HG03432 (cell line): ENCODE data around the gene SLC16A13.
"Not testable (repeated sequence)": the region's sequence is repeated elsewhere in the genome, so short reads cannot be mapped to it uniquely, and the experiment has no call there.

Source experiments
- ATAC-seq: cut with Tn5 transposase; IDR thresholded peaks from one replicate; pipeline ENCODE4 v1.9.1; 2021; ENCODE audit warnings: mild to moderate bottlenecking, moderate library complexity; ENCODE audit not compliant: unreplicated experiment

SLC16A13 gene

DNA sequence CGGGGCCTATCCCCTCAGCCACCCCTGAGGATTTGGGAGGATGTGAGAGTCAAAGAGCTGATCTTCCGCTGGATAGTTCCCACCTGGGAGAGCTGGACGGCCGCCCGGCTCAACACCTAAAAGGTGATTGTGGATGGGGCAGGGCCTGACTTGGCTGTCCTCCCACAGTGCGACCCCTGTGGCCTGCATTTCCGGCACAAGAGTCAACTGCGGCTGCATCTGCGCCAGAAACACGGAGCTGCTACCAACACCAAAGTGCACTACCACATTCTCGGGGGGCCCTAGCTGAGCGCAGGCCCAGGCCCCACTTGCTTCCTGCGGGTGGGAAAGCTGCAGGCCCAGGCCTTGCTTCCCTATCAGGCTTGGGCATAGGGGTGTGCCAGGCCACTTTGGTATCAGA is 8.5 kb upstream of the SLC16A13 start:
- no peak for ATAC-seq

GRCh38 chr17:7029096-7029495 is 6.7 kb upstream of the SLC16A13 start:
- ATAC-seq: no peak

- ATAC-seq: no peak
These were observed 6.2 kb upstream of the SLC16A13 start for GRCh38 chr17:7029659-7030058.

DNA sequence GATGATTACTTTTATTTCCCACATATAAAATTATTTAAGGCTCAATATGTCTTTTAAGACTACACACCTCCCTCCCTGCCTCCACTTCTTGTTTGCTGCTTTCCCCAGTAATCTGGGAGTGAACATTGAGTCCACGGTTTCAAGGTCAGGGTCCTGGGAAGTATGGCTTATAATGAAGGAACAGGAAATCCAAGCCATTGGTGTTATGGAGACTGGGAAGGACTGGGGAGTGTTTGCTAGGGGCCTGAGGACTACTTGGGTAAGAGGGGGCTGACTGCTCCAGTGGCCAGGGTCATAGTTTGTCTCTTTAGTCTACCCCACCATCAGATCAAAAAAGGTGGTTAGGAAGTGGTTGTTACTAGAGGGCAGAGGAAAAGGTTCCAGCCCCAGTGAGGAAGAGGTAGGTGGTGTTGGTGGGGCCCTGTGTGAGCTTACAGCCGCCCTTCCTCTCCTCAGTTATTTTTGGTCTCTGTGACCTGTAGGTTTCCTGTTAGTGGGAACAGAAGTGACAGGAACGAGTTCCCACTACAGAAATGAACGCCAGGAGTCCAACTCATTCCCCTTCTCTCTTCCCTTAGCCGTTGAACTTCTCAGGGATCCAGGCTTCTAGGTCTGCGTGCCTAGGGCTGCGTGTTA is 742 bp upstream of the SLC16A13 start:
- ATAC-seq: peak; percentile 18

- no peak for ATAC-seq
These were observed 2.4 kb downstream of the SLC16A13 start for GRCh38 chr17:7038025-7038862.

DNA sequence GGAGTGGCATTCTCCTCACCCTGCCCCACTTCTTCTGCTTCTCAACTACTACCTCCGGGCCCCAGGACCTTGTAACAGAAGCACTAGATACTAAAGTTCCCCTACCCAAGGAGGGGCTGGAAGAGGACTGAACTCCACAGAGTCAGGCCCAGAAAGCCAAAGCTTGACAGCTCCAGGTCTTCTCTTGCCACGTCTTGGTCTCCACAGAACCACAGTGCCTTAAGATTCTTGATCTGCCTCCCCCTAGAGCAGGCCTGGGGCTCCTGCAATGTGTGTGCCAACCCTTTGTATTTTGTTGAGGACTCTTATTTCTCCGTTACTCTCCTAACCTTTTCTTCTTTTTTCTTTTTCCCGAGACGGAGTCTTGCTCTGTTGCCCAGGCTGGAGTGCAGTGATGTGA is 4.0 kb downstream of the SLC16A13 start:
- ATAC-seq: no peak

- ATAC-seq: no peak
These were observed 6.0 kb downstream of the SLC16A13 start for GRCh38 chr17:7041607-7042500.

DNA sequence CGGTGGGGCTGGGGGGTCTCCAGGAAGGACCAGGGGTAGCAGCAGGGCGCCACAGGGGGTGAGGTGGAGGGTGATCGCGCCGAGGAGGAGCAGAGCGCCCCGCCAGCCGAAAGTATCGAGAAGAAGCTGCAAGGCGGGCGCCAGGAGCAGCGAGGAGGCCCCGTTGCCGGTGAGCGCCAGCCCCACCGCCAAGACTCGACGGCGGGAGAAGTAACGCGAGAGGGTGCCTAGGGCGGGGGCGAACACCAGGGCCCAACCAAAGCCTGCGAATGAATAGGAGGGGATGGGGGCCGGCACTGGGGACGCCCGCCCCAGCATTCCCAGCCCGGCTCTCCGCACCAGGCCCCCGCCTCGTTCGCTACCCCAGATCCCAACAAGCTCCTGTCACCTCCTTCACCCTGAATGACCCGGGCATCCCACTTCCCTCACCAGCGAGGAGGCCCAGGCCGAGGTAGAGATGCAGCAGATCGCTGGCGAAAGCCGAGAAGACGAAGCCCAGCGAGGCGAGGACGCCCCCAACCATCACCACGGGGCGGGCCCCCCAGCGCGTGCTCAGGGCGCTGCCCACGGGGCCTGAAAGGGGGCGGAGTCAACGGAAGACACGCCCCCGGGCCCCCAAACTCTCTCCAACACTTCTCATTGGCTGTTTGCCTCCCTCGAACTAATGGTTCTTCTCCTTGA is 6.8 kb downstream of the SLC16A13 start:
- no peak for ATAC-seq

- no peak for ATAC-seq
These were observed 7.3 kb downstream of the SLC16A13 start for GRCh38 chr17:7043182-7043496.

DNA sequence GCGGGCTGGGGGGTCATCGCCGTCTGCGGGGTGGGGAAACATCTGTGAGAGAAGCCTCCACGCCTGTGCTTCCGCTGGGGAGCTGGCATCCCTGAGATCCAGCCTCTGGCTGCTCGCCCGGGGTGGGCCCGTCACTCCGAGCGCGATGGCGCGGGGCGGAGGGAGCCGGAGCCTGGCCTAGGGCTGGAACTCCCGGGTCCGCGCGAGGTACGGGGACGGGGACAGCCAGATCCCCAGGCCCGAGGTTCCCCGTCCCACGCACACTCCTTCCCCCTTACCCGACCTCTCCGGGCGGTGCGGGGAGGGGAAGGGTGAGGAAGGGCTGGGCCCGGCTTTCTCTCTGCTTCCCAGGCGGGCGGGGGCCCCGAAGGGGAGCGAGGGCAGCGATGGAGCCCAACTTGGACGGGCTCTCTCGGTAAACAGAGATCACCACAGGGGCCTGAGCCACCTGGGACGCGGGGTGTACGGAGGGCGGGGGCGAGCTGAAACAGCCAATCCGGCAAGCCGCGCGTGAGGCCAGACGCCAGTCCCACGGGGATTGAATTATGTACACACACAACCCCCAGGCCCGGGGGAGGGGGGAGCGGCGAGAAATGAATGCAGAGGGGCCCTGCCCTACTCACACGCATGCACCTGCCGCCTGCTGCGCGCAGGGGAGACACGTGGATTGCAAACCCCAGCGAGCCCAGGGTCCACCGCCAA is 7.8 kb downstream of the SLC16A13 start, which contains the start of gene SLC16A11:
TSS of gene SLC16A11 (minus strand) at position 596 of the 702 bp plus-strand sequence. CDS start at position 17, 579 bp downstream.
- ATAC-seq: no peak

- no peak for ATAC-seq
These were observed 9.8 kb downstream of the SLC16A13 start for GRCh38 chr17:7045492-7046126.

GRCh38 chr17:7046127-7046724 is 10.4 kb downstream of the SLC16A13 start:
- no peak for ATAC-seq

DNA sequence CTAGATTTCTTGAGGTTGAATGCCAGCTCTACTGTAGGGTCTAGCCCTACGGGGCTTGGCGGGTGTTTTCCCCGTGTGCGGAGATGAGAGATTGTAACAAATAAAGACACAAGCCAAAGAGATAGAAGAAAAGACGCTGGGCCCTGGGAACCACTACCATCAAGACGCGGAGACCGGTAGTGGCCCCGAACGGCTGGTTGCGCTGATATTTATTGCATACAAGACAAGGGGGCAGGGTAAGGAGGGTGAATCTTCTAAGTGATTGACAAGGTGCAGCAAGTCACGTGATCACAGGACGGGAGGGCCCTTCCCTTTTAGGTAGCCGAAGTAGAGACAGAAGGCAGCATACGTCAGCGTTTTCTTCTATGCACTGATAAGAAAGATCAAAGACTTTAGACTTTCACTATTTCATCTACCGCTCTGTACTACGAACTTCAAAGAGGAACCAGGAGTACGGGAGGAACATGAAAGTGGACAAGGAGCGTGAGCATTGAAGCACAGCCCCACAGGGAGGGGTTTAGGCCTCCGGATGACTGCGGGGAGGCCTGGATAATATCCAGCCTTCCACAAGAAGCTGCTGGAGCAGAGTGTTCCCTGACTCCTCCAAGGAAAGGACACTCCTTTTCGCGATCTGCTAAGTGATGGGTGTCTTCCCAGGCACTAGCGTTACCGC is 11.0 kb downstream of the SLC16A13 start:
- not testable (repeated sequence) for ATAC-seq

- no peak for ATAC-seq
These were observed 11.8 kb downstream of the SLC16A13 start for GRCh38 chr17:7047566-7047965.

DNA sequence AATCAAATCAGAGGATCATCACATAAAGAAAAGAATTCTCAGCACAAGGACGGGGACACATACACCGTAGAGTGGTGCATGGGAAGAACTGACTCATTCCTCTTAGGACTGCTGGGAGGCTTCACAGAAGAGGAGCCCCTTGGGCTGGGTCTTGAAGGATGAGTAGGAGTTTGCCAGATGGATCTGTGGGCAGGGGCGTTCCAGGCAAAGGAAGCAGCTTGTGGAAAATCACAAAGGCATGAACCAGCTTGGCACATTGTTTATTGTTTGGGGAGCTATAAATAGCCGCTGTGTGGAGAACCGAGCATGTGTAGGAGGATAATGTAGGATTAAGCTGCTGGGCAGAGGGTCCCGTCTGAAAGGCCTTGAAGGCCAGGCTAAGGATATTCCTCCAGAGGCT is 13.2 kb downstream of the SLC16A13 start:
- ATAC-seq: no peak

DNA sequence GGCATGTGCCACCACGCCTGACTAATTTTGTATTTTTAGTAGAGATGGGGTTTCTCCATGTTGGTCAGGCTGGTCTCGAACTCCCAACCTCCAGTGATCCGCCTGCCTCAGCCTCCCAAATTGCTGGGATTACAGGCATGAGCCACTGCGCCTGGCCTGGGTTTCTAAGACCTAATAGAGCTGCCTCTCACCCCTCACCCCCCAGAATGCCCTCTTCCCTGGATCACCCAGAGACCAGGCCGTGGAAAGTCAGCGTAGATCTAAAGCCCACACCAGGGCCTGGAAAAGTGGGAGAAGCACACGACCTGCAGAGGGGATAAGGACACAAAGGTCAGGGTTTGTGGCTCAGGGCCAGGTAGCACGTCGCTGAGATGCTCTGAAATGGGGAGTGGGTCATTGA is 14.8 kb downstream of the SLC16A13 start:
- ATAC-seq: not testable (repeated sequence)

GRCh38 chr17:7056386-7056785 is 20.6 kb downstream of the SLC16A13 start:
- ATAC-seq: no peak

- no peak for ATAC-seq
These were observed 23.1 kb downstream of the SLC16A13 start for GRCh38 chr17:7058831-7059447.
